HCT116 (cell line): ENCODE results near the gene ABHD16A. TPM values are rescaled to one million over a fixed set of nuclear protein-coding genes. Genes with fewer than 3 reads are reported as not detected.
A peak's percentile ranks its signal among the peaks of the same experiment; 100 is the strongest.

ENCODE experiments used
- ATAC-seq: fragments of 200-7000 bp; cut with Tn5 transposase; 2 replicates; pipeline ENCODE4 v1.9.1; 2020; ENCODE audit warnings: mild to moderate bottlenecking, moderate library complexity
- BruUV-seq: library from RNA; stranded (reverse); fragments of 400-500 nt; replicated peaks from 2 replicates; lab custom pipeline; 2021; lab: Mats Ljungman, UMichigan
- CTCF ChIA-PET: fragments of 300-600 bp; sonication (Branson Sonifier 250); formaldehyde crosslinking; loops from one replicate; lab custom pipeline; 2021; ENCODE audit warnings: antibody characterized with exemption; lab: Charles Lee
- POLR2A ChIA-PET: fragments of 300-600, 350-600 bp; sonication (Branson Sonifier 250); formaldehyde crosslinking; loops from one replicate; lab custom pipeline; 2021; ENCODE audit warnings: antibody characterized with exemption; lab: Charles Lee
- RAD21 ChIA-PET, 2 experiments: fragments of 300-600 bp; sonication (Branson Sonifier 250); formaldehyde crosslinking; loops; one replicate each; lab custom pipeline; 2023; ENCODE audit warnings: low total read pairs in 2 of 2; ENCODE audit not compliant: uncharacterized antibody in 2 of 2, unreplicated experiment in 2 of 2, low non-redundant PET in 1 of 2; lab: Charles Lee
- DNase-seq: peaks from one replicate; pipeline ENCODE4 v3.0.0-alpha.2; 2010; ENCODE audit warnings: low read depth, low spot score
- H2AFZ ChIP-seq: fragments of 200-600 bp; shearing (Covaris generic), sonication (generic); 2 replicates; pipeline ENCODE4 v1.6.1; 2017; ENCODE audit warnings: low read depth, mixed run types, mixed read lengths, antibody characterized with exemption, low read length; ENCODE audit not compliant: poor library complexity, severe bottlenecking
- H3K27ac ChIP-seq: 2 replicates; pipeline ENCODE4 v1.5.1; 2012; ENCODE audit warnings: low read depth, low read length
- H3K27me3 ChIP-seq: fragments of 200-600 bp; sonication (generic); 2 replicates; pipeline ENCODE4 v1.6.1; 2016; ENCODE audit warnings: mixed run types, low read length, mixed read lengths; ENCODE audit not compliant: insufficient read depth
- H3K36me3 ChIP-seq, 2 experiments: fragments of 200-500 bp in 1 of 2; fragments of 200-600 bp in 1 of 2; sonication (Bioruptor generic) in 1 of 2; sonication (generic) in 1 of 2; 2 replicates each; pipeline versions ENCODE4 v1.5.1 to v1.6.1; 2014 to 2016; ENCODE audit warnings: low read length in 2 of 2, inconsistent platforms in 1 of 2, mixed read lengths in 1 of 2, mixed run types in 1 of 2; ENCODE audit not compliant: insufficient read depth in 2 of 2, control insufficient read depth in 1 of 2
- H3K4me1 ChIP-seq, 2 experiments: fragments of 200-600 bp in 1 of 2; sonication (generic) in 1 of 2; 2 replicates each; pipeline versions ENCODE4 v1.5.1 to v1.6.1; 2012 to 2017; ENCODE audit warnings: low read length in 2 of 2, inconsistent platforms in 1 of 2, mild to moderate bottlenecking in 1 of 2, mixed read lengths in 1 of 2, mixed run types in 1 of 2, moderate library complexity in 1 of 2; ENCODE audit not compliant: insufficient read depth in 2 of 2, control insufficient read depth in 1 of 2
- H3K4me2 ChIP-seq: fragments of 200-600 bp; sonication (generic); 2 replicates; pipeline ENCODE4 v1.6.1; 2017; ENCODE audit warnings: mixed run types, low read length, mixed read lengths
- H3K4me3 ChIP-seq, 2 experiments: fragments of 200-600 bp in 1 of 2; sonication (generic) in 1 of 2; replicated peaks in 1 of 2; 2 replicates each; pipeline ENCODE4 v1.5.1; 2011 to 2016; ENCODE audit warnings: low read length in 2 of 2, control low read depth in 1 of 2, low read depth in 1 of 2, mild to moderate bottlenecking in 1 of 2, mixed read lengths in 1 of 2, mixed run types in 1 of 2
- H3K79me2 ChIP-seq: fragments of 200-600 bp; sonication (generic); 2 replicates; pipeline ENCODE4 v1.6.1; 2017; ENCODE audit warnings: mild to moderate bottlenecking, mixed run types, low read length, moderate library complexity, mixed read lengths; ENCODE audit not compliant: insufficient read depth
- H3K9ac ChIP-seq: fragments of 200-600 bp; sonication (generic); 2 replicates; pipeline ENCODE4 v1.6.1; 2016; ENCODE audit warnings: low read length, mixed read lengths
- H3K9me2 ChIP-seq: fragments of 200-600 bp; sonication (generic), shearing (Covaris generic); 2 replicates; pipeline ENCODE4 v1.6.1; 2017; ENCODE audit warnings: mixed run types, mild to moderate bottlenecking, moderate library complexity; ENCODE audit not compliant: insufficient read depth
- H3K9me3 ChIP-seq, 2 experiments: fragments of 200-500 bp in 1 of 2; fragments of 200-600 bp in 1 of 2; sonication (Bioruptor generic) in 1 of 2; sonication (generic) in 1 of 2; 2 replicates each; pipeline ENCODE4 v1.6.1; 2014 to 2017; ENCODE audit warnings: low read length in 2 of 2, mixed read lengths in 2 of 2, inconsistent platforms in 1 of 2, low read depth in 1 of 2, mild to moderate bottlenecking in 1 of 2, mixed run types in 1 of 2, moderate library complexity in 1 of 2; ENCODE audit not compliant: control insufficient read depth in 1 of 2, insufficient read depth in 1 of 2
- H4K20me1 ChIP-seq: fragments of 200-600 bp; sonication (generic), shearing (Covaris generic); 2 replicates; pipeline ENCODE4 v1.6.1; 2017; ENCODE audit warnings: mixed run types, mild to moderate bottlenecking, moderate library complexity; ENCODE audit not compliant: insufficient read depth
- EGR1 ChIP-seq: IDR thresholded peaks from 2 replicates; pipeline ENCODE4 v1.6.1; 2012; ENCODE audit warnings: low read depth
- POLR2A ChIP-seq: IDR thresholded peaks from 2 replicates; pipeline ENCODE4 v1.7.0; 2011; ENCODE audit warnings: borderline replicate concordance; ENCODE audit not compliant: insufficient read depth, insufficient read length; ENCODE audit errors: extremely low read depth
- SIN3A ChIP-seq: IDR thresholded peaks from 2 replicates; pipeline ENCODE4 v1.6.1; 2012; ENCODE audit warnings: low read depth
- SP1 ChIP-seq: IDR thresholded peaks from 2 replicates; pipeline ENCODE4 v1.6.1; 2012; ENCODE audit warnings: low read depth
- TCF7L2 ChIP-seq: IDR thresholded peaks from 2 replicates; pipeline ENCODE4 v1.7.0; 2011; ENCODE audit warnings: borderline replicate concordance, inconsistent platforms; ENCODE audit not compliant: insufficient read depth, insufficient read length; ENCODE audit errors: extremely low read depth
- YY1 ChIP-seq: IDR thresholded peaks from 2 replicates; pipeline ENCODE4 v1.6.1; 2011; ENCODE audit warnings: low read length, low read depth, moderate library complexity, mild to moderate bottlenecking; ENCODE audit not compliant: insufficient replicate concordance; ENCODE audit errors: extremely low read depth
- ZFX ChIP-seq: fragments of 450-650 bp; IDR thresholded peaks from 2 replicates; pipeline ENCODE4 v1.6.1; 2017
- intact Hi-C: fragments of 100-400 bp; cut with micrococcal nuclease; formaldehyde crosslinking; loops from 2 replicates; pipeline ENCODE4 v1.10.0; 2022
- total RNA-seq: library from RNA; stranded (reverse); gene quantifications from one replicate; pipeline ENCODE4 v1.2.1, GENCODE V29; 2021; ENCODE audit not compliant: unreplicated experiment
- TF ChIP-seq, protein P1 (sequence below): IDR thresholded peaks from 2 replicates; pipeline ENCODE4 v1.6.1; 2012
- TF ChIP-seq, protein P2 (sequence below): IDR thresholded peaks from 2 replicates; pipeline ENCODE4 v1.6.1; 2011; ENCODE audit warnings: mild to moderate bottlenecking, low read length, moderate library complexity; ENCODE audit not compliant: insufficient replicate concordance; ENCODE audit errors: extremely low read depth
- TF ChIP-seq, protein P3 (sequence below): IDR thresholded peaks from 2 replicates; pipeline ENCODE4 v1.6.1; 2012

ABHD16A gene
- total RNA-seq, 1 experiment from 2014 or later: 32.4 TPM

DNA sequence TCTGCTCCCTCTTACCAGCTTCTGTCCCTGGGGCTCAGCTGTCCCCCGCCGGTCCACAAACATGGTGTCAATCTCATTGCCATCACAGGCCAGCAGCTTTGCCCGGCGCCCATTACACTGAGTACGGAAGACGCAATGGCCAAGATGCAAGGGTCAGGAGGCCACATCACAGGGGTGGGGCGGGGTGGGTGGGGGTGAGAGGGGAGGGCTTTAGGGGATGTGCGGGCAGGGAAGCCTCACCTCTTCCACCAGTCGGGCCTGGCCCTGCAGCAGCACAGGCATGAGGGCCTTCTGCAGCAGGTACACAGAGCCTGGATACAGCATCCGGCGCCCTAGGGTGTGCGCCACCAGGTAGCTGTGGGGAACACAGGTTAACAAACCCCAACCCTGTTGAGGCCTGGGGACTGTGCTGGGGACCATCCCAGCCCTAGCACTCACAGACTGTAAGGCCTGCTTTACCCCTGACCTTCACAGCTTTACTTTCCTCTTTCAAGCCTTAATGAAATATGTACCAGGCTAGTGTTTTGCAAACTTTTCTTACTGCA is 11.5 kb downstream of the ABHD16A start:
- POLR2A ChIA-PET: interaction anchor here (0.5 to 1.4 kb wide), 2 partner anchors 136 to 144 kb away, joined by 3 to 5 read pairs; partner anchors contain the start of genes HSPA1B and NFKBIL1
- peaks cover 19 to 25% of the 10 kb centered on the region in 2 experiments; a peak in 3 of 4 replicates for H3K36me3 ChIP-seq

DNA sequence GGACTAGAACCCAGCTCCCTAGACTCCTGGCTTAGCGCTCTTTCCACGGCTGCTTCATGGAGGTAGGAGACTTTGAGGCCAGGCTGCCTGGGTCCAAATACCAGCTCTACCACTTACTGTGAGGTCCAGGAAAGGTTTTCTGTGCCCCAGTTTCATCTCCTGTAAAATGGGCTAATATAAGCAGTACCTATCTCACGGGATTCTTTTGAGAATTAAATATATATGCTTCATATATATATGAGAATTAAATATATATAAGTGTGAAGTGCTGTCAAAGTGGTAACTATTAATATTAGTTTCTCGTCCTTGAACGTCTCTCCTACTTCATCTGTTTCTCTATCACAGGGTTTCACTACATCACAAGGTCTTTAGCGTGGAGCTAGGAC is 12.1 kb downstream of the ABHD16A start:
- H3K4me2 ChIP-seq: peak overlapping the region; percentile 47
- TF ChIP-seq TCF7L2 (no peak), YY1 (no peak), SP1 (no peak), SIN3A (no peak), EGR1 (no peak)
- TF ChIP-seq, protein P1, sequence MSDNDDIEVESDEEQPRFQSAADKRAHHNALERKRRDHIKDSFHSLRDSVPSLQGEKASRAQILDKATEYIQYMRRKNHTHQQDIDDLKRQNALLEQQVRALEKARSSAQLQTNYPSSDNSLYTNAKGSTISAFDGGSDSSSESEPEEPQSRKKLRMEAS: no peak
- TF ChIP-seq, protein P2, sequence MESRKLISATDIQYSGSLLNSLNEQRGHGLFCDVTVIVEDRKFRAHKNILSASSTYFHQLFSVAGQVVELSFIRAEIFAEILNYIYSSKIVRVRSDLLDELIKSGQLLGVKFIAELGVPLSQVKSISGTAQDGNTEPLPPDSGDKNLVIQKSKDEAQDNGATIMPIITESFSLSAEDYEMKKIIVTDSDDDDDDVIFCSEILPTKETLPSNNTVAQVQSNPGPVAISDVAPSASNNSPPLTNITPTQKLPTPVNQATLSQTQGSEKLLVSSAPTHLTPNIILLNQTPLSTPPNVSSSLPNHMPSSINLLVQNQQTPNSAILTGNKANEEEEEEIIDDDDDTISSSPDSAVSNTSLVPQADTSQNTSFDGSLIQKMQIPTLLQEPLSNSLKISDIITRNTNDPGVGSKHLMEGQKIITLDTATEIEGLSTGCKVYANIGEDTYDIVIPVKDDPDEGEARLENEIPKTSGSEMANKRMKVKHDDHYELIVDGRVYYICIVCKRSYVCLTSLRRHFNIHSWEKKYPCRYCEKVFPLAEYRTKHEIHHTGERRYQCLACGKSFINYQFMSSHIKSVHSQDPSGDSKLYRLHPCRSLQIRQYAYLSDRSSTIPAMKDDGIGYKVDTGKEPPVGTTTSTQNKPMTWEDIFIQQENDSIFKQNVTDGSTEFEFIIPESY: no peak
- H3K9me2 ChIP-seq: no peaks in the 10 kb centered on the region
- H3K9me3 ChIP-seq: no peaks in the 10 kb centered on the region
- DNase-seq (no peak), ATAC-seq (no peak)
- no peak overlapping the region for H3K4me3 ChIP-seq
- ChIA-PET CTCF (interaction anchor here (0.7 to 1.1 kb wide), 2 partner anchors 39 to 172 kb away, joined by 3 read pairs; partner anchors contain the start of gene NEU1), RAD21 (no interaction called here), POLR2A (interaction anchor here (0.5 to 1.4 kb wide), 3 partner anchors 12 to 144 kb away, joined by 3 to 5 read pairs (median 3); partner anchors contain the start of genes ABHD16A, HSPA1B and NFKBIL1)
- 0 out of 2 replicates have a peak overlapping the region, but pooled peaks have one; percentile 23 for H3K27ac ChIP-seq
- BruUV-seq: no TSS peak
- no peak overlapping the region for H2AFZ ChIP-seq
- H3K9ac ChIP-seq: peak overlapping the region; percentile 30; the same call in 1 of the 2 replicates
- no peaks in the 10 kb centered on the region for H3K27me3 ChIP-seq
- H3K4me1 ChIP-seq: peaks cover 11 to 16% of the 10 kb centered on the region in 2 experiments
- no peaks in the 10 kb centered on the region for H3K79me2 ChIP-seq
- H3K36me3 ChIP-seq: peaks cover 13 to 25% of the 10 kb centered on the region in 2 experiments; a peak in 2 of 4 replicates
- H4K20me1 ChIP-seq: no peaks in the 10 kb centered on the region
- intact Hi-C loops: no loop called here

More for the DNA sequence above, 11.5 kb downstream of the ABHD16A start:
- Histone ChIP-seq H3K9me2 (no peaks in the 10 kb centered on the region), H2AFZ (no peak overlapping the region), H3K9ac (no peak overlapping the region), H3K4me3 (no peak overlapping the region), H3K27me3 (no peaks in the 10 kb centered on the region), H3K27ac (no peak overlapping the region), H3K4me1 (peaks cover 11 to 16% of the 10 kb centered on the region in 2 experiments), H3K79me2 (no peaks in the 10 kb centered on the region), H4K20me1 (no peaks in the 10 kb centered on the region), H3K4me2 (no peak overlapping the region), H3K9me3 (no peaks in the 10 kb centered on the region)
- DNase-seq (no peak), ATAC-seq (no peak)
- intact Hi-C loops: no loop called here
- ChIA-PET CTCF (no interaction called here), RAD21 (no interaction called here)
- BruUV-seq: no TSS peak
- TF ChIP-seq POLR2A (no peak), YY1 (no peak), ZFX (no peak), SP1 (no peak)
- TF ChIP-seq, protein P3, sequence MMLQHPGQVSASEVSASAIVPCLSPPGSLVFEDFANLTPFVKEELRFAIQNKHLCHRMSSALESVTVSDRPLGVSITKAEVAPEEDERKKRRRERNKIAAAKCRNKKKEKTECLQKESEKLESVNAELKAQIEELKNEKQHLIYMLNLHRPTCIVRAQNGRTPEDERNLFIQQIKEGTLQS: no peak
